Stimulated activated CD8-positive, alpha-beta memory T cell treated with anti-CD3 and anti-CD28 coated beads, Interleukin-4, amount 100 ng/mL, for 24 hours (primary cell): ENCODE data around the gene FBXW10B.
"Not testable (repeated sequence)": the region's sequence is repeated elsewhere in the genome, so short reads cannot be mapped to it uniquely, and the experiment has no call there.

Source experiments
- DNase-seq: peaks from one replicate; pipeline ENCODE4 v3.0.0-alpha.2; 2020; ENCODE audit warnings: low read depth

Gene FBXW10B

GRCh38 chr17:15630930-15631453 lies 11.5 kb upstream of the FBXW10B start:
- DNase-seq: not testable (repeated sequence)

GRCh38 chr17:15629991-15630390 lies 10.5 kb upstream of the FBXW10B start:
- not testable (repeated sequence) for DNase-seq

GRCh38 chr17:15623661-15624209 lies 4.2 kb upstream of the FBXW10B start:
- not testable (repeated sequence) for DNase-seq

GRCh38 chr17:15623255-15623654 lies 3.8 kb upstream of the FBXW10B start:
- DNase-seq: not testable (repeated sequence)

GRCh38 chr17:15622124-15622523 lies 2.6 kb upstream of the FBXW10B start:
- not testable (repeated sequence) for DNase-seq

- not testable (repeated sequence) for DNase-seq
These were observed 2.7 kb downstream of the FBXW10B start for GRCh38 chr17:15616828-15617227.

GRCh38 chr17:15615850-15616249 lies 3.7 kb downstream of the FBXW10B start:
- DNase-seq: not testable (repeated sequence)

GRCh38 chr17:15613111-15613510 lies 6.4 kb downstream of the FBXW10B start:
- DNase-seq: not testable (repeated sequence)

GRCh38 chr17:15592960-15593359 lies 26.5 kb downstream of the FBXW10B start:
- DNase-seq: not testable (repeated sequence)

GRCh38 chr17:15591986-15592385 lies 27.5 kb downstream of the FBXW10B start:
- DNase-seq: not testable (repeated sequence)

- DNase-seq: not testable (repeated sequence)
These were observed 28.7 kb downstream of the FBXW10B start for GRCh38 chr17:15590844-15591243.

- not testable (repeated sequence) for DNase-seq
These were observed 29.7 kb downstream of the FBXW10B start for GRCh38 chr17:15589544-15590536.

- not testable (repeated sequence) for DNase-seq
These were observed 31.5 kb downstream of the FBXW10B start for GRCh38 chr17:15588017-15588416.

- DNase-seq: not testable (repeated sequence)
These were observed 36.2 kb downstream of the FBXW10B start for GRCh38 chr17:15583313-15583712.

GRCh38 chr17:15581462-15581861 lies 38.0 kb downstream of the FBXW10B start:
- DNase-seq: not testable (repeated sequence)

- not testable (repeated sequence) for DNase-seq
These were observed 42.7 kb downstream of the FBXW10B start for GRCh38 chr17:15576848-15577247.

GRCh38 chr17:15574660-15575059 lies 44.8 kb downstream of the FBXW10B start:
- not testable (repeated sequence) for DNase-seq

GRCh38 chr17:15573870-15574269 lies 45.6 kb downstream of the FBXW10B start:
- DNase-seq: not testable (repeated sequence)
